Heart right ventricle (tissue), 16 donors: ENCODE measurements around the gene CAMLG. TPM values are rescaled to one million over a fixed set of nuclear protein-coding genes. Genes with fewer than 3 reads are reported as not detected.

Source experiments
- ATAC-seq, 8 donors: fragments of 200-7000 bp; cut with Tn5 transposase; one replicate each; pipeline ENCODE4 v1.9.1; 2020; ENCODE audit warnings: mild to moderate bottlenecking in 8 of 8, moderate library complexity in 8 of 8, moderate number of reproducible peaks in 1 of 8
- DNase-seq, 2 donors: peaks; one replicate each; pipeline ENCODE4 v3.0.0-alpha.2; 2020
- H3K27ac ChIP-seq, 10 donors: fragments of 200-600 bp; sonication (generic) in 2 of 10; one replicate each; pipeline versions ENCODE4 v1.5.0 to v1.8.0; 2020 to 2022; ENCODE audit warnings: mild to moderate bottlenecking in 3 of 10
- H3K27me3 ChIP-seq, 7 donors: fragments of 200-600 bp; one replicate each; pipeline ENCODE4 v1.8.0; 2021 to 2022; ENCODE audit warnings: mild to moderate bottlenecking in 2 of 7
- H3K36me3 ChIP-seq, 9 donors: fragments of 200-600 bp; sonication (generic) in 1 of 9; one replicate each; pipeline versions ENCODE4 v1.5.0 to v1.8.0; 2020 to 2022; ENCODE audit warnings: mild to moderate bottlenecking in 2 of 9
- H3K4me1 ChIP-seq, 9 donors: fragments of 200-600 bp; sonication (generic) in 1 of 9; one replicate each; pipeline versions ENCODE4 v1.5.0 to v1.8.0; 2020 to 2022; ENCODE audit warnings: mild to moderate bottlenecking in 4 of 9
- H3K4me3 ChIP-seq, 10 donors: fragments of 200-600 bp; sonication (generic) in 2 of 10; one replicate each; pipeline versions ENCODE4 v1.5.0 to v1.8.0; 2020 to 2022; ENCODE audit warnings: mild to moderate bottlenecking in 7 of 10, moderate library complexity in 2 of 10
- H3K9me3 ChIP-seq, 11 donors: fragments of 200-600 bp in 10 of 11; sonication (generic) in 2 of 11; one replicate each; pipeline versions ENCODE4 v1.5.0 to v1.8.0; 2013 to 2022; ENCODE audit warnings: mild to moderate bottlenecking in 2 of 11, control low read depth in 1 of 11, moderate library complexity in 1 of 11
- WGBS, 2 donors: extraction: QIAGEN DNeasy Blood & Tissue Kit; methylation state at CpG; one replicate each; pipeline ENCODE4 v1.1.7; 2013; ENCODE audit warnings: inconsistent platforms in 1 of 2; 5-methylcytosine and 5-hydroxymethylcytosine counted together
- intact Hi-C, 10 donors: fragments of 100-400 bp; cut with DNase I; formaldehyde crosslinking; loops; one replicate each; pipeline versions ENCODE4 v1.11.1 to v1.14.2; 2022
- polyA plus RNA-seq, 2 donors: library from polyadenylated mRNA; stranded (reverse); fragments of 200-250 nt; gene quantifications; one replicate each; pipeline ENCODE4 v1.2.3, GENCODE V29; 2013
- total RNA-seq, 10 donors: library from RNA; stranded (reverse); fragmentation: NEBNext Ultra II Directional in 3 of 10; extraction: Animal tissue kit (Norgen Biotek cat#: 25700) in 3 of 10; gene quantifications; one replicate each; pipeline versions ENCODE4 v1.2.1 to v1.2.4, GENCODE V29; 2021 to 2023
- TF ChIP-seq, protein P1 (sequence below), 9 donors: fragments of 200-600 bp; sonication (generic) in 2 of 9; IDR thresholded peaks; one replicate each; pipeline versions ENCODE4 v1.5.0 to v1.8.0; 2021 to 2022; ENCODE audit warnings: antibody characterized with exemption in 9 of 9, mild to moderate bottlenecking in 5 of 9, moderate library complexity in 1 of 9
- donor health status: Arrhythmogenic right ventricular cardiomyopathy.
- donor health status: ischemic (EF 13 %, LVEDD 7.1; RV severe dilation, severe dysfunction).
- donor health status: healthy with polysubstance abuse.
- donor health status: DM: no; HTN: yes; CAD: no.
- donor health status: DM: no; HTN: no; CAD: no.
- donor health status: ischemic (EF 25% LVEDD 6.9; RV normal size, moderate dysfunction).
- donor health status: ischemic (EF 25% LVEDD 5.7; RV mildly dilated, moderate dysfunction).
- donor health status: healthy.
- donor health status: DM: yes; HTN: yes; CAD: no.
- donor health status: Ischemic cardiomyopathy.
- donor health status: ischemic (EF 35%, LVEDD 5.7; RV mildly dilated, moderate dysfunction).
- donor health status: nonischemic (EF 11% LVEDD 7.7; RV severe dilation, severe dysfunction).
- donor health status: DM: yes; HTN: yes; CAD: no.
- donor health status: PGD.
- donor health status: ischemic (EF 29% LVEDD 5.4; RV normal size, mild dysfunction).
- donor health status: nonischemic (EF 23%, LVEDD 6.1; RV moderate dilation, normal function).

Gene CAMLG
- total and polyA plus RNA-seq, 12 donors: 14.6 to 22.1 (median 19.1) TPM

DNA sequence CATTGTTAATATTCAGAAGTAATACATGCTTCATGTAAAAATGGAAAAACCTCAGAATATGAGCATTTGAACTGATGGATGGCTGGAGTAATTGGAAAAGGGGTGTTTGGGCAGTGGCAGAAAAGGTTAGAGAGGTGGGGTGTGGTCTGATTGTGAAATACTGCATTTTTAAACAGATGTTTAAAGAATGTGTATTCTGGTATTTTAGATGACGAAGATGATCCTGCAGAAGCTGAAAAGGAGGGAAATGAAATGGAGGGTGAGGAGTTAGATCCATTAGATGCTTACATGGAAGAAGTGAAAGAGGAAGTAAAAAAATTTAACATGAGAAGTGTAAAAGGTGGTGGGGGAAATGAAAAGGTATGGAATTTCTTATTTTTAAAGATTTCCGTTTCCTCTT lies 39.0 kb downstream of the CAMLG start:
- intact Hi-C loops: loop anchor here in 2 of 10 donors (10.0 kb wide), 2 partner anchors 73 to 93 kb away; no protein-coding TSS in a partner anchor

DNA sequence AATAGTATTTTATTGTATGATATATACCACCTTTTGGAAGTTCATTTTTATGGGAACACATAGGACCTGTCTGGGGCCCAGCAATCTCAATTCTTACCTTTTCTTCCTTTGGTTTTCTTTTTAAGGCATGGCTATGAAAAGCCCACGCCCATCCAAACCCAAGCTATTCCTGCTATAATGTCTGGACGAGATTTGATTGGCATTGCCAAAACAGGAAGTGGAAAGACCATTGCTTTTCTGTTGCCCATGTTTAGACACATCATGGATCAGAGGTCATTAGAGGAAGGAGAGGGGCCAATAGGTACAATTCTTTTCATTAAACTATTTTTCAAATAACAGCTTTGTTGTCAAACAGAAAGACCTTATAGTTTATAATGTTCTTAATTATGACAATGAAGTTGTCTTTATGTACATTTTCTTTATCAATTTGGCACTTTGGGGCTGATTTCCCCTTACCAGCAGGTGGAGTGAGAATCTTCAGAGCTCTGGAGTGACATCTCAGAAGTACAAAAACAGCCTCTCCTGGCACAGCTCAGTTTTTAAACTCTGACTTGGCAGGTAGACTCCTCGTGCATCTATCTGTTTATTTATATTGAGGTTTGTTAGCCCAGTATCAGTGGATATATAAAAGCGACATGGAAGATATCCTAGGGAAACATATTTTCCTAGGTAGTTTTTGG lies 46.0 kb downstream of the CAMLG start:
- H3K27me3 ChIP-seq: no peaks in the 10 kb centered on the region
- WGBS, 2 donors: 59 to 67% methylated on average over 4 of the region's 4 CpGs
- DNase-seq (no peak), ATAC-seq (no peak)
- no peak overlapping the region for H3K27ac ChIP-seq
- H3K36me3 ChIP-seq: peaks cover 0 to 99% (median 69%) of the 10 kb centered on the region in 9 donors
- TF ChIP-seq, protein P1, sequence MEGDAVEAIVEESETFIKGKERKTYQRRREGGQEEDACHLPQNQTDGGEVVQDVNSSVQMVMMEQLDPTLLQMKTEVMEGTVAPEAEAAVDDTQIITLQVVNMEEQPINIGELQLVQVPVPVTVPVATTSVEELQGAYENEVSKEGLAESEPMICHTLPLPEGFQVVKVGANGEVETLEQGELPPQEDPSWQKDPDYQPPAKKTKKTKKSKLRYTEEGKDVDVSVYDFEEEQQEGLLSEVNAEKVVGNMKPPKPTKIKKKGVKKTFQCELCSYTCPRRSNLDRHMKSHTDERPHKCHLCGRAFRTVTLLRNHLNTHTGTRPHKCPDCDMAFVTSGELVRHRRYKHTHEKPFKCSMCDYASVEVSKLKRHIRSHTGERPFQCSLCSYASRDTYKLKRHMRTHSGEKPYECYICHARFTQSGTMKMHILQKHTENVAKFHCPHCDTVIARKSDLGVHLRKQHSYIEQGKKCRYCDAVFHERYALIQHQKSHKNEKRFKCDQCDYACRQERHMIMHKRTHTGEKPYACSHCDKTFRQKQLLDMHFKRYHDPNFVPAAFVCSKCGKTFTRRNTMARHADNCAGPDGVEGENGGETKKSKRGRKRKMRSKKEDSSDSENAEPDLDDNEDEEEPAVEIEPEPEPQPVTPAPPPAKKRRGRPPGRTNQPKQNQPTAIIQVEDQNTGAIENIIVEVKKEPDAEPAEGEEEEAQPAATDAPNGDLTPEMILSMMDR (IDR thresholded peaks at IDR 0.05): peak in 2 of 9 donors; percentile 6 to 11
- no peaks in the 10 kb centered on the region for H3K9me3 ChIP-seq
- H3K4me1 ChIP-seq: no peaks in the 10 kb centered on the region
- intact Hi-C loops: loop anchor here in 1 of 10 donors (10.0 kb wide), 1 partner anchor 100 kb away; no protein-coding TSS in a partner anchor
- no peak overlapping the region for H3K4me3 ChIP-seq

More for the DNA sequence above, 39.0 kb downstream of the CAMLG start:
- Histone ChIP-seq H3K4me1 (no peaks in the 10 kb centered on the region), H3K4me3 (no peak overlapping the region), H3K27me3 (no peaks in the 10 kb centered on the region), H3K27ac (no peak overlapping the region), H3K9me3 (no peaks in the 10 kb centered on the region), H3K36me3 (peaks cover 0 to 100% (median 52%) of the 10 kb centered on the region in 9 donors)
- ATAC-seq (no peak), DNase-seq (no peak)
- TF ChIP-seq, protein P1 (IDR thresholded peaks at IDR 0.05): no peak
- 96 to 97% methylated on average over 2 of the region's 2 CpGs for WGBS, 2 donors

DNA sequence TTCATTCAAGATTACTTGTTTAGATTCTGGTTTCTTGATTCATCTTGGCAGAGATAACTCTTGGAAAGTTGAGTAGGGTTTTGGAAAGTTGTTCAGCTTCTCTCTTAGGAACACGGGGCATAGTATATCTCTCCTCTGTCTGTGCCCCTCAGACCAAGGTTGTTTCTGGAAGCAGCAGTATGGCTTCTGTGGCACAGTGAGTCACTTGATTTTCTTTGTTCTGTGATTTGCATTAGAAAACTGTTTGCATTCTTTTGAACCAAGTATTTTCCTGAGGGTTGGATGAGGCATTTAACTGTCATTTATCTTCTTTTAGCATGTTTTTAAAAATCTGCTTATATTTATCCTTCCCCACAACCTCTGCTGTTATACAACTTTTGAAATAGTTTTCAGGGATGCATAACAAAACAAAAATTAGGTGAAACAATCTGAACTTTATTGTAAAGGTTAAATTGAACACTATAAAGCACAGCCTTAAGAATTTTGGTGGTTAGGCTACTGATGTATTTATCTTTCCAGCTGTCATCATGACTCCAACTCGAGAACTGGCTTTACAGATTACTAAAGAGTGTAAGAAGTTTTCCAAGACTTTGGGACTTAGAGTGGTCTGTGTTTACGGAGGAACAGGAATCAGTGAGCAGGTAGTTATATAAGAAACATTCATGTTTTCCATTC lies 46.7 kb downstream of the CAMLG start:
- DNase-seq: no peak
- WGBS, 2 donors: 70% methylated on average over 3 of the region's 3 CpGs
- H3K4me1 ChIP-seq: no peaks in the 10 kb centered on the region
- H3K27ac ChIP-seq: no peak overlapping the region
- H3K4me3 ChIP-seq: no peak overlapping the region
- intact Hi-C loops: loop anchor here in 1 of 10 donors (10.0 kb wide), 1 partner anchor 100 kb away; no protein-coding TSS in a partner anchor
- H3K27me3 ChIP-seq: no peaks in the 10 kb centered on the region
- H3K9me3 ChIP-seq: no peaks in the 10 kb centered on the region
- ATAC-seq: no peak
- TF ChIP-seq, protein P1 (IDR thresholded peaks at IDR 0.05): no peak
- peaks cover 0 to 100% (median 74%) of the 10 kb centered on the region in 9 donors for H3K36me3 ChIP-seq

DNA sequence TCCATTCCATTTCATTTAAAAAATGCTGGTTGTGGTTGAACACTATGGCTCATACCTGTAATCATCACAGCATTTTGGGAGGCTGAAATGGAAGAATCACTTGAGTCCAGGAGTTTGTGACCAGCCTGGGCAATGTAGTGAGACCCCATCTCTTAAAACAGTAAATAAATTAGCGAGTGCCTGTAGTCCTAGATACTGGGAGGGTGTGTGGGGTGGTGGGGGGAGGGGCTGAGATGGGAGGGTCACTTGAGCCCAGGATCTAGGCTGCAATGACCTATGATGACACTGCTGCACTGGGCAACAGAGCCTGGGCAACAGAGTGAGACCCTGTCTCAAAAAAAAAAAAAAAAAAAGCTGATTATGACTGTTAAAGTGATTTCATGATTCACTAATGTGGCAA lies 49.3 kb downstream of the CAMLG start:
- 96 to 100% methylated on average over 1 of the region's 1 CpG for WGBS, 2 donors
- intact Hi-C loops: loop anchor here in 1 of 10 donors (10.0 kb wide), 1 partner anchor 103 kb away; no protein-coding TSS in a partner anchor
- no peaks in the 10 kb centered on the region for H3K4me1 ChIP-seq
- DNase-seq: no peak
- no peaks in the 10 kb centered on the region for H3K9me3 ChIP-seq
- peaks cover 0 to 100% (median 72%) of the 10 kb centered on the region in 9 donors for H3K36me3 ChIP-seq
- TF ChIP-seq, protein P1 (IDR thresholded peaks at IDR 0.05): no peak
- no peak overlapping the region for H3K4me3 ChIP-seq
- H3K27me3 ChIP-seq: no peaks in the 10 kb centered on the region
- no peak for ATAC-seq
- no peak overlapping the region for H3K27ac ChIP-seq
